A549 (cell line): Measurements from ENCODE around the gene PRCP.

Experiments used
- BCL3 ChIP-seq: fragments of >200 bp; sonication (Bioruptor Twin); formaldehyde crosslinking; IDR thresholded peaks from 3 replicates; pipeline ENCODE4 v1.6.1; 2016
- BHLHE40 ChIP-seq: IDR thresholded peaks from 2 replicates; pipeline ENCODE4 v1.6.1; 2012; ENCODE audit warnings: low read depth, low read length, inconsistent platforms
- CEBPB ChIP-seq, 2 experiments: fragments of >200 bp in 1 of 2; sonication (Bioruptor Twin) in 1 of 2; formaldehyde crosslinking in 1 of 2; IDR thresholded peaks; 2 replicates each; pipeline ENCODE4 v1.6.1; 2012 to 2016
- CTCF ChIP-seq: fragments of >200 bp; sonication (Bioruptor Twin); formaldehyde crosslinking; IDR thresholded peaks from 3 replicates; pipeline ENCODE4 v1.5.1; 2016
- E2F6 ChIP-seq: IDR thresholded peaks from 2 replicates; pipeline ENCODE4 v1.6.1; 2012; ENCODE audit warnings: low read depth, borderline replicate concordance
- EHF ChIP-seq: fragments of 250-450 bp; sonication (Bioruptor Pico); IDR thresholded peaks from 2 replicates; pipeline ENCODE4 v1.5.0; 2020; ENCODE audit warnings: mild to moderate bottlenecking
- JUN ChIP-seq, 2 experiments: fragments of >200 bp; sonication (Bioruptor Twin); formaldehyde crosslinking; IDR thresholded peaks; 2 replicates in 1 of 2; 3 replicates in 1 of 2; pipeline ENCODE4 v1.6.1; 2016 to 2017
- JUNB ChIP-seq: fragments of >200 bp; sonication (Bioruptor Twin); formaldehyde crosslinking; IDR thresholded peaks from 2 replicates; pipeline ENCODE4 v1.6.1; 2016
- KDM1A ChIP-seq: fragments of 200-600 bp; sonication (generic); IDR thresholded peaks from 2 replicates; pipeline ENCODE4 v1.6.1; 2016; ENCODE audit warnings: low read depth, mild to moderate bottlenecking
- POLR2A ChIP-seq: IDR thresholded peaks from 2 replicates; pipeline ENCODE4 v1.6.1; 2012; ENCODE audit warnings: mild to moderate bottlenecking, low read length
- RAD21 ChIP-seq, 2 experiments: fragments of >200 bp in 1 of 2; sonication (Bioruptor Twin) in 1 of 2; formaldehyde crosslinking in 1 of 2; IDR thresholded peaks in 1 of 2; conservative IDR thresholded peaks in 1 of 2; 2 replicates in 1 of 2; 3 replicates in 1 of 2; pipeline ENCODE4 v1.6.1; 2012 to 2018; ENCODE audit warnings: inconsistent platforms in 1 of 2
- REST ChIP-seq: fragments of 200-600 bp; sonication (generic); IDR thresholded peaks from 2 replicates; pipeline ENCODE4 v1.6.1; 2016; ENCODE audit warnings: antibody characterized with exemption, mild to moderate bottlenecking, moderate library complexity
- RFX5 ChIP-seq: fragments of 450-650 bp; IDR thresholded peaks from 2 replicates; pipeline ENCODE4 v1.7.1; 2014; ENCODE audit warnings: antibody characterized with exemption, mild to moderate bottlenecking, moderate library complexity
- SMC3 ChIP-seq: fragments of >200 bp; sonication (Bioruptor Twin); formaldehyde crosslinking; IDR thresholded peaks from 3 replicates; pipeline ENCODE4 v1.6.1; 2018; ENCODE audit warnings: inconsistent platforms

- TF ChIP-seq CEBPB (IDR thresholded peaks at IDR 0.05), result no peak
- no peak for TF ChIP-seq BHLHE40
- TF ChIP-seq CTCF, result no peak
- TF ChIP-seq JUNB, result no peak
- TF ChIP-seq POLR2A, result no peak
- TF ChIP-seq REST, result no peak
- no peak for TF ChIP-seq RFX5
- no peak for TF ChIP-seq BCL3
- no peak for TF ChIP-seq EHF
- no peak for TF ChIP-seq SMC3
- no peak for TF ChIP-seq KDM1A
- no peak for TF ChIP-seq JUN (IDR thresholded peaks at IDR 0.05)
- TF ChIP-seq RAD21 (conservative IDR thresholded peaks at IDR 0.05 in 1 of 2, IDR thresholded peaks at IDR 0.05 in 1 of 2), result no peak
- TF ChIP-seq E2F6, result no peak
Observed at GRCh38 chr11:82814379-82814778, 85.9 kb downstream of the PRCP start.
